Transverse colon (tissue), 4 donors: Measurements from ENCODE around the gene STXBP5L. TPM values are rescaled to one million over a fixed set of nuclear protein-coding genes. Genes with fewer than 3 reads are reported as not detected.

Experiments used
- DNase-seq: peaks from one replicate; pipeline ENCODE4 v3.0.0-alpha.2; 2019
- H3K27ac ChIP-seq, 4 donors: fragments of 200-600 bp; sonication (generic); 2 replicates each; pipeline ENCODE4 v1.5.1; 2016 to 2018; ENCODE audit warnings: inconsistent platforms in 4 of 4
- H3K27me3 ChIP-seq: fragments of 200-600 bp; sonication (generic); 2 replicates; pipeline ENCODE4 v1.5.1; 2017; ENCODE audit warnings: inconsistent platforms
- H3K36me3 ChIP-seq, 4 donors: fragments of 200-600 bp; sonication (generic); 2 replicates each; pipeline ENCODE4 v1.5.1; 2017 to 2019; ENCODE audit warnings: inconsistent platforms in 4 of 4
- H3K4me1 ChIP-seq, 4 donors: fragments of 200-600 bp; sonication (generic); 2 replicates each; pipeline ENCODE4 v1.5.1; 2017 to 2020; ENCODE audit warnings: inconsistent platforms in 4 of 4
- H3K4me3 ChIP-seq, 4 donors: fragments of 200-600 bp; sonication (generic); 1 replicate in 1 of 4; 2 replicates in 3 of 4; pipeline versions ENCODE4 v1.5.1 to v1.6.1; 2017 to 2019; ENCODE audit warnings: inconsistent platforms in 4 of 4
- H3K9me3 ChIP-seq, 2 donors: fragments of 200-600 bp; sonication (generic); 2 replicates each; pipeline ENCODE4 v1.5.1; 2017 to 2019; ENCODE audit warnings: inconsistent platforms in 2 of 2
- EP300 ChIP-seq: sonication (generic); formaldehyde crosslinking; IDR thresholded peaks from one replicate; pipeline ENCODE4 v1.6.1; 2017; ENCODE audit warnings: antibody characterized with exemption, low read depth
- POLR2A ChIP-seq: fragments of 450-650 bp; IDR thresholded peaks from one replicate; pipeline ENCODE4 v1.6.1; 2016; ENCODE audit warnings: antibody characterized with exemption, mild to moderate bottlenecking, moderate library complexity
- POLR2AphosphoS5 ChIP-seq, 3 donors: sonication (generic); formaldehyde crosslinking; IDR thresholded peaks; one replicate each; pipeline ENCODE4 v1.6.1; 2016; ENCODE audit warnings: antibody characterized with exemption in 3 of 3
- WGBS, 2 donors: methylation state at CpG; one replicate each; pipeline ENCODE4 v1.1.5; 2018; ENCODE audit warnings: low coverage in 1 of 2; 5-methylcytosine and 5-hydroxymethylcytosine counted together
- in situ Hi-C, 4 donors: fragments of 200-750 bp; cut with MboI; loops; one replicate each; pipeline versions ENCODE4 v1.15.0 to v1.15.1; 2017; ENCODE audit warnings: low sequenced_read_pairs in 3 of 4, low pct_ligation_motif_present in 1 of 4, low pct_unique_long_range_greater_than_20kb in 1 of 4
- intact Hi-C: fragments of 100-400 bp; cut with DNase I; formaldehyde crosslinking; loops from one replicate; pipeline ENCODE4 v1.15.1; 2023; ENCODE audit warnings: low total_unique reads
- total RNA-seq, 4 donors: library from RNA; depleted of rRNA; stranded (reverse); fragments of >200 nt; gene quantifications; one replicate each; pipeline ENCODE4 v1.1.0, GENCODE V29; 2016
- TF ChIP-seq, protein P1 (sequence below), 5 experiments: fragments of 200-600 bp in 3 of 5; fragments of 450-650 bp in 2 of 5; sonication (generic) in 3 of 5; IDR thresholded peaks; 1 replicate in 2 of 5; 2 replicates in 3 of 5; pipeline ENCODE4 v1.5.1; 2016 to 2017; ENCODE audit warnings: antibody characterized with exemption in 5 of 5, inconsistent platforms in 3 of 5, mild to moderate bottlenecking in 2 of 5, moderate library complexity in 1 of 5

Gene STXBP5L
- total RNA-seq, 4 donors from 2014 or later: 0.40 to 9.4 (median 1.3) TPM

DNA sequence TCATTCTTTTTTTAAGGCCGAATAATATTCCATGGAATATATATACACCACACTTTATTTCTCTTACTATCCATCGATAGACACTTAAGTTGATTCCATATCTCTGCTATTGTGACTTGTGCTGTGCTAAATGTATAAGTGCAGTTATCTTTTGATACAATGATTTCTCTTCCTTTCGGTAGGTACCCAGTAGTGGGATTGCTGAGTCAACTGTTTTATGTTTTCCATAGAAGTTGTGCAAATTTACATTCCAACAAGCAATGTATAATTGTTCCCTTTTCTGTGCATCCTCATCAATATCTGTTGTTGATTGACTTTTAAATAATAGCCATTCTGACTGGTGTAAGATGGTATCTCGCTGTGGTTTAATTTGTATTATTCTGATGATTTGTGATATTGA is 81.0 kb downstream of the STXBP5L start:
- WGBS, 2 donors: 93 to 95% methylated on average over 4 of the region's 4 CpGs
- no peaks in the 10 kb centered on the region for H3K36me3 ChIP-seq
- DNase-seq: no peak
- no peak for TF ChIP-seq POLR2AphosphoS5 (IDR thresholded peaks at IDR 0.05)
- TF ChIP-seq EP300: no peak
- TF ChIP-seq, protein P1, sequence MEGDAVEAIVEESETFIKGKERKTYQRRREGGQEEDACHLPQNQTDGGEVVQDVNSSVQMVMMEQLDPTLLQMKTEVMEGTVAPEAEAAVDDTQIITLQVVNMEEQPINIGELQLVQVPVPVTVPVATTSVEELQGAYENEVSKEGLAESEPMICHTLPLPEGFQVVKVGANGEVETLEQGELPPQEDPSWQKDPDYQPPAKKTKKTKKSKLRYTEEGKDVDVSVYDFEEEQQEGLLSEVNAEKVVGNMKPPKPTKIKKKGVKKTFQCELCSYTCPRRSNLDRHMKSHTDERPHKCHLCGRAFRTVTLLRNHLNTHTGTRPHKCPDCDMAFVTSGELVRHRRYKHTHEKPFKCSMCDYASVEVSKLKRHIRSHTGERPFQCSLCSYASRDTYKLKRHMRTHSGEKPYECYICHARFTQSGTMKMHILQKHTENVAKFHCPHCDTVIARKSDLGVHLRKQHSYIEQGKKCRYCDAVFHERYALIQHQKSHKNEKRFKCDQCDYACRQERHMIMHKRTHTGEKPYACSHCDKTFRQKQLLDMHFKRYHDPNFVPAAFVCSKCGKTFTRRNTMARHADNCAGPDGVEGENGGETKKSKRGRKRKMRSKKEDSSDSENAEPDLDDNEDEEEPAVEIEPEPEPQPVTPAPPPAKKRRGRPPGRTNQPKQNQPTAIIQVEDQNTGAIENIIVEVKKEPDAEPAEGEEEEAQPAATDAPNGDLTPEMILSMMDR (IDR thresholded peaks at IDR 0.05): no peak
- no peak for TF ChIP-seq POLR2A
- in situ Hi-C loops: no loop called here
- no peaks in the 10 kb centered on the region for H3K27me3 ChIP-seq
- H3K4me1 ChIP-seq: no peaks in the 10 kb centered on the region
- H3K27ac ChIP-seq: no peak overlapping the region
- H3K9me3 ChIP-seq: no peaks in the 10 kb centered on the region
- intact Hi-C loops: no loop called here
- no peak overlapping the region for H3K4me3 ChIP-seq

DNA sequence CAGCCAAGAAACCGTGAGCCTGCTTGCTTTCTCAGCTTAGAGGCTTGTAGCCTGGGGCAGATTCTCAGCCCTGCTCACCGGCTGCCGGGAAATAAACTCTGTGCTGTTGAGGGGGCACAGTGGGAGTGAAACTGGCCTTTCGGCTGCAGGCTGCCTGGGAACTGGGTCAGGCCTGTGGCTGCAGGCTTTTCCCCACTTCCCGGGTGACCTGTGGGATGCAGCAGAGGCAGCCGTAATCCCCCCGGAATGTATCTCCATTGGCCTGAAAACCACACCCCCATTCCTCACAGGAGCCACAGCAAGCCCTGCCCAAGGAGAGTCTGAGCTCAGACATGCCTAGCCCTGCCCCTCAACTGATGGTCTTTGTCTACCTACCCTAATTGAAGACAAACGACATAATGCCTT is 110.9 kb downstream of the STXBP5L start:
- no peaks in the 10 kb centered on the region for H3K27me3 ChIP-seq
- 93% methylated on average over 8 of the region's 8 CpGs; no CpG with 5 or more reads in 1 of the 2 donors for WGBS, 2 donors
- no peaks in the 10 kb centered on the region for H3K36me3 ChIP-seq
- TF ChIP-seq POLR2AphosphoS5 (IDR thresholded peaks at IDR 0.05): no peak
- H3K27ac ChIP-seq: no peak overlapping the region
- no peaks in the 10 kb centered on the region for H3K4me1 ChIP-seq
- DNase-seq: no peak
- no peak overlapping the region for H3K4me3 ChIP-seq
- in situ Hi-C loops: no loop called here
- intact Hi-C loops: no loop called here
- no peaks in the 10 kb centered on the region for H3K9me3 ChIP-seq

DNA sequence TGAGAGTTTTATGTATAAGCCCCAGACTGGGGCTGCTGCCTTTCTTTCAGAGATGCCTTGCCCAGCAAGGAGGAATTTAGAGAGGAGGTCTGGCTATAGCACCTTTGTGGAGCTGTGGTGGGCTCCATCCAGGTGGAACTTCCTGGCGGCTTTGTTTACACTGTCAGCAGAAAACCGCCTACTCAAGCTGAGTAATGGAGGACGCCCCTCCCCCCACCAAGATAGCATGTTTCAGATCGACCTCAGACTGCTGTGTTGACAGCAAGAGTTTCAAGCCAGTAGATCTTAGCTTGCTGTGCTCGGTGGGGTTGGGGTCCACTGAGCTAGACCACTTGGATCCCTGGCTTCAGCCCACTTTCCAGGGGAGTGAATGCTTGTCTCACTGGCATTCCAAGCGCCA is 155.6 kb downstream of the STXBP5L start:
- intact Hi-C loops: no loop called here
- no peak overlapping the region for H3K4me3 ChIP-seq
- no peak for DNase-seq
- no peaks in the 10 kb centered on the region for H3K9me3 ChIP-seq
- H3K27ac ChIP-seq: no peak overlapping the region
- no peaks in the 10 kb centered on the region for H3K27me3 ChIP-seq
- in situ Hi-C loops: no loop called here
- H3K4me1 ChIP-seq: no peaks in the 10 kb centered on the region
- WGBS, 2 donors: 100% methylated on average over 2 of the region's 6 CpGs; no CpG with 5 or more reads in 1 of the 2 donors
- no peaks in the 10 kb centered on the region for H3K36me3 ChIP-seq
- TF ChIP-seq POLR2AphosphoS5 (IDR thresholded peaks at IDR 0.05): no peak
- TF ChIP-seq, protein P1 (IDR thresholded peaks at IDR 0.05): no peak
- no peak for TF ChIP-seq EP300
- TF ChIP-seq POLR2A: no peak

DNA sequence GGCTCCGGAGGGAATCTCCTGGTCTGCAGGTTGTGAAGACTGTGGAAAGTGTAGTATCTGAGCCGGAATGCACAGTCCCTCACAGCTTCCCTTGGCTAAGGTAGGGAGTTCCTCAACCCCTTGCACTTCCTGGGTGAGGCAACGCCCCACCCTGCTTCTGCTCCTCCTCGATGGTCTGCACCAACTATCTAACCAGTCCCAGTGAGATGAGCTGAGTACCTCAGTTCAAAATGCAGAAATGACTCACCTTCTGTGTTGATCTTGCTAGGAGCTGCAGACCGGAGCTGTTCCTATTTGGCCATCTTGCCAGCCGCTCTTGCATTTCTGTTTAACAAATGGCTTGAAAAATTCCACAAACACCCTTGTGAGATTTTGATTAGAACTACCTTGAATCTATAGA is 156.1 kb downstream of the STXBP5L start:
- intact Hi-C loops (no loop called here), in situ Hi-C loops (no loop called here)
- no peaks in the 10 kb centered on the region for H3K4me1 ChIP-seq
- H3K4me3 ChIP-seq: no peak overlapping the region
- H3K36me3 ChIP-seq: no peaks in the 10 kb centered on the region
- TF ChIP-seq, protein P1 (IDR thresholded peaks at IDR 0.05): no peak
- no peak for TF ChIP-seq EP300
- TF ChIP-seq POLR2A: no peak
- TF ChIP-seq POLR2AphosphoS5 (IDR thresholded peaks at IDR 0.05): no peak
- H3K9me3 ChIP-seq: no peaks in the 10 kb centered on the region
- no peaks in the 10 kb centered on the region for H3K27me3 ChIP-seq
- no peak for DNase-seq
- WGBS, 2 donors: 0 to 78% methylated on average over 1 to 6 of the region's 6 CpGs
- H3K27ac ChIP-seq: no peak overlapping the region

DNA sequence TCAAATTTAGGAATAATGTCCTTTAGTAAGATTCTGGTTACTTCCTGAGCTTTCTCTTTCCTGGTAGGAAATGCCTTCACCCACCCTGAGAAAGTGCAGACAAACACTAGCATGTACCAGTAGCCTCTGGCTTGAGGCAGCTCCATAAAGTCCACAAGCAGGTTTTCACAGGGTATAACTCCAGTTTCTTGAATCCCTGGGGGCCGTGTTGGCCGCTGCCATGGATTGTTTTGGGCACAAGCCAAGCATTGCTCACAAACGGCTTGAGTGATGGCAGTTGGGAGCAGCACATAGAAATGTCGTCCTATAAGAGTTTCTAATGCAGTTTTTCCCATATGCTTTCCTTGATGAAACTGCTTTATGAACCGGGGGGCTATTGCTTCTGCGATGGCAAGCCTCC is 164.1 kb downstream of the STXBP5L start:
- no peaks in the 10 kb centered on the region for H3K4me1 ChIP-seq
- no peak for DNase-seq
- H3K36me3 ChIP-seq: no peaks in the 10 kb centered on the region
- H3K27me3 ChIP-seq: no peaks in the 10 kb centered on the region
- WGBS, 2 donors: 48 to 55% methylated on average over 4 to 6 of the region's 6 CpGs
- TF ChIP-seq POLR2AphosphoS5 (IDR thresholded peaks at IDR 0.05) (no peak), POLR2A (no peak), EP300 (no peak)
- TF ChIP-seq, protein P1 (IDR thresholded peaks at IDR 0.05): no peak
- H3K4me3 ChIP-seq: no peak overlapping the region
- intact Hi-C loops: no loop called here
- H3K9me3 ChIP-seq: no peaks in the 10 kb centered on the region
- H3K27ac ChIP-seq: no peak overlapping the region
- in situ Hi-C loops: no loop called here
